GM23338 (cell line): ENCODE measurements around the gene OXNAD1.

ENCODE experiments used
- CREB1 ChIP-seq: fragments of 250-450 bp; sonication (Bioruptor Pico); IDR thresholded peaks from 2 replicates; pipeline ENCODE4 v1.5.0; 2020; ENCODE audit warnings: low read depth, mild to moderate bottlenecking, moderate library complexity
- CTCF ChIP-seq, 2 experiments: fragments of 200-600 bp in 1 of 2; sonication (generic) in 1 of 2; conservative IDR thresholded peaks; 2 replicates each; pipeline versions ENCODE4 v1.5.1 to v1.6.1; 2016 to 2017; ENCODE audit warnings: antibody characterized with exemption in 2 of 2, low read depth in 2 of 2, mild to moderate bottlenecking in 2 of 2, moderate library complexity in 1 of 2
- ETS1 ChIP-seq: IDR thresholded peaks from 2 replicates; pipeline ENCODE4 v1.6.1; 2016; ENCODE audit warnings: antibody characterized with exemption
- EZH2 ChIP-seq: fragments of 200-600 bp; sonication (generic); IDR thresholded peaks from one replicate; pipeline ENCODE4 v1.8.0; 2017; ENCODE audit warnings: antibody characterized with exemption, mild to moderate bottlenecking, low read depth; ENCODE audit not compliant: unreplicated experiment
- EZH2phosphoT487 ChIP-seq: fragments of 200-600 bp; sonication (generic); IDR thresholded peaks from one replicate; pipeline ENCODE4 v1.8.1; 2018; ENCODE audit warnings: antibody characterized with exemption; ENCODE audit not compliant: unreplicated experiment
- JUNB ChIP-seq: IDR thresholded peaks from one replicate; pipeline ENCODE4 v1.6.1; 2016; ENCODE audit warnings: antibody characterized with exemption; ENCODE audit not compliant: unreplicated experiment
- POLR2AphosphoS5 ChIP-seq: IDR thresholded peaks from 2 replicates; pipeline ENCODE4 v1.6.1; 2016; ENCODE audit warnings: antibody characterized with exemption, low read depth
- ZNF331 ChIP-seq: fragments of 250-450 bp; sonication (Bioruptor Pico); IDR thresholded peaks from 2 replicates; pipeline ENCODE4 v1.5.0; 2020; ENCODE audit warnings: low read depth, mild to moderate bottlenecking, moderate library complexity

DNA sequence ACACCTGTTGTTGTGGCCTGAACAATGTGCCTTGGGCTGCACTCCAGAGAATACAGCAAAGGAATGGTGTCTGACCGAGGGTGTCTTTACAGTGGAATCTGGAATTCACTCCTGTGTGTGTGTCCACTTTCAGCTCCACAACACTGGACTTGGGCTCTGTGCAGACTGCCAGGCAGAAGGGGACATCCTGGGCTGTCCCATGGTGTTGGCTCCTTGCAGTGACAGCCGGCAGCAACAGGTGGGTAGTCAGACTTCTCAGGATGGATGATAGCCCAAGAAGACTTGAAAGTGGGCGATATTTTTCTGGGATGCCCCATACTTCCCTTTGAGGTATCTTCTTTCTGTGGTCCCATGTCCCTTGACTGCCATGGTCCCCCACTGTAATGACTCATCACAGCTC, 45.2 kb upstream of the OXNAD1 start:
- TF ChIP-seq POLR2AphosphoS5, result no peak
- TF ChIP-seq CTCF (conservative IDR thresholded peaks at IDR 0.05; ENCODE audit: low read depth in 2 of 2), result no peak
- TF ChIP-seq EZH2, result no peak
- TF ChIP-seq ETS1, result no peak
- TF ChIP-seq EZH2phosphoT487, result no peak
- TF ChIP-seq JUNB, result no peak
- no peak for TF ChIP-seq ZNF331 (CRISPR knock-in tag)
- no peak for TF ChIP-seq CREB1 (CRISPR knock-in tag)
